RCC 7860 (cell line): ENCODE results near the gene PSKH1.
A peak's percentile ranks its signal among the peaks of the same experiment; 100 is the strongest.
"Not testable (repeated sequence)": the region's sequence is repeated elsewhere in the genome, so short reads cannot be mapped to it uniquely, and the experiment has no call there.

Experiments
- DNase-seq: peaks from one replicate; pipeline ENCODE4 v3.0.0-alpha.2; 2015; ENCODE audit warnings: low spot score
- FAIRE-seq: peaks from 2 replicates; lab custom pipeline; 2012; peaks lifted over from hg19 to GRCh38; lab: Jason Lieb, UNC

Gene PSKH1

DNA sequence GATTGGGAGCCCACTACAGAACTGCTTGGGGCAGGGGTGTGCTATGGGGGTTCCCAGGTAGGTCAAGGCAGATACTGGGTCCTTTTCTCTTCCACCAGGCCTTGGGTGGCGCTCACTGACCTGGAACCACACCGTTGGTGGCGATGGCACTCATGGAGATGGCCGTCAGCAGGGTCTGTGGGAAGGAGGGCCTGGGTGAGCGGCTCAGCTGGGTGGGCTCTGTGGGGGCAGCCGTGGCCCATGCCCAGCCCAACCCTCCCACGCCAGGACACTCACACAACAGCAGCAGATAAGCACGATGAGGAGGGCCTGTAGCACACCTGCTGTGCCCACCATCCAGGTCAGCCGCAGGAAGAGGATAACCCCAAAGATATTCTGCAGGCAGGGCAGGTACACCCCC lies 64.6 kb downstream of the PSKH1 start:
- DNase-seq, result no peak
- no peak for FAIRE-seq

DNA sequence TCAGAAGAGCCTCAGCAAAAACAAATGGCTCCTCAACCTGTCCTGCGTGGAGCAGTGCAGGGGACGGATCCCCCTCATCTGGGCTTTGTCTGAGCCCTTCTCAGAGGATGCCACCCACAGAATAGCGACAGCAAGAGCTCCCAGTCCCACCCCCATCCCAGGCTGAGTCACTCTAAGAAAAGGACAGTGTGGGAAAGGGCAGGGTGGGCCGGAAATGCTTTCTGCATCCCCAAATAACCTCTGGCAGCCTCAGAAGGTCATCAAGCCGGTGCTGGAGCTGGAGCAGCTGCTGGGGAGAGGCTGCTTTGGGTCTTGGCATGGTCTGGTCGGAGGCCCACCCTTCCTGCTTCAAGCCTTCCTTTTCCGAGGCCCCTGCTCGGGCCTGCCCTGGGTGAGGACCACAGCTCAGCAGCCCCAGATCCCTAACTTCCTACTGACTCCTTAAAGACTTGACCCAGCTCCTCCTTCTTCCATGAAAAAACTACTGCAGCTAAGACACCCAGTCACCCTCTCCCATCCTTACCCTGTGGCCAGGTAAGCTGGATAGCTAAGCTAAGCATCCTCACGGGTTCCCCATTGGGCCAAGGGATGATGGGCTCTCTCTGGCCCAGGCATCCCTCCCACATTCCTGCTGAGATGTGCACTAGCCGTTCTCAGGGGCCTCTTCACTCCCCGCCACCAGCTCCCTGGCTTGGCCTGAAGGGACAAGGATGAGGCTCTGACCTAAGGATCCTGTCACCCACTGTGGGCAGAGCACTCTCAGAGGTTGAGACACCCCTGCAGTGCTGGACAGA lies 66.7 kb downstream of the PSKH1 start:
- DNase-seq (no peak), FAIRE-seq (no peak)

DNA sequence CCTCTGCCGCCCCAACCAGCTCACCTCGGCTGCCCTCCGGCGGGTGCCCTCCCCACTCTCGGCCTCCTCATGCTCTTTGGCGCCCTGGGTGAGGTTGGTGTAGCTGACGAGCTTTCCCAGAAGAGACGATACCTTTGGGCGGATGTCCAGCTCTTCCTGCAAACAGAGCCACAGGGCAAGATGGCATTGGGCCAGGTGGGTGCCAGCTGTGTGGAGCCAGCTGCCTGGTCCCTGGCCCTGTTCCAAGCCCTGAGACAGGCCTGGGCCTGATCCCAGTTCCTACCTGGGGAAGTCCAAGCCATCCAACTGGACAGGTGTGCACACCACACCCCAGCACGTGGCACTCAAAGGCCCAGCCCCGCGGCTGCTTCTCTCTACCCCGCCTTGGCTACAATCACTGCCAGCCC lies 68.5 kb downstream of the PSKH1 start:
- DNase-seq, result no peak
- no peak for FAIRE-seq

DNA sequence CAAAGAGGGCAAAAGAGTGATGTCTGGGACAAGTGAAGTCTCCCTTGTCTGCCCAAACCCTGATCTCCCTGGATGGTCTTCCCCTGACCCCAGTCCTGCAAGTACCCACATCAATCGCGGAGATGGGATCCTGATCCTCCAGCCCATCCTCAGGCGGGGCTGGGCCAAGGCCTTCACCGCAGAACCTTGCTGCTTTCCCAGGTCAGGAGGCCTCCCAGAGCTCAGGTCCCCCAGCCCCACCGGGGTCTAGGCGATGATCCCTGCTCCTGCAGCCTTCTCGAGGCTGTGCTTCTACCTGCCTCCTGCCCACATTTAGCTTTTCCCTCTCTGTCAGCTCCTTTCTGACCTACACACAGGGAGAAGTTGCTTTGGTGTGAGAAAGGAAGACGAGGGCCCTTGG lies 69.1 kb downstream of the PSKH1 start:
- no peak for FAIRE-seq
- DNase-seq, result no peak

DNA sequence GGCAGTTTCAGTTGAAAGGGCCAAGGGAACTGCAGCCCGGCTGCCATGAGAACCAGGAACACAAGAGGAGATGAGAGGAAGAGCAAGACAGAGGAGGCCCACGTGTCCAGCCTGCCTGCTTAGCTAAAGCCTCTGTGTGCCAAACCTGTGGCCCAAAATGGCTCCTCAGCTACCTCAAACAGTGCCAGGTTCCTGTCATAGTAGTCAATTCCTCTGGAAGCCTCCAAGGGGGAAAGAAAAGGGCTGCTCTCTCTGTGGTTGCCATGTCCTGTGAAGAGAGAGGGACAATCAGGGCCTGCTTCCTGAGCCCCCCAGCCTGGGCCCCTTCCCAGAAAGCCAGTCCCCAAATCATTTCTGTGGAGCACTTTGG lies 70.2 kb downstream of the PSKH1 start:
- FAIRE-seq (no peak), DNase-seq (no peak)

DNA sequence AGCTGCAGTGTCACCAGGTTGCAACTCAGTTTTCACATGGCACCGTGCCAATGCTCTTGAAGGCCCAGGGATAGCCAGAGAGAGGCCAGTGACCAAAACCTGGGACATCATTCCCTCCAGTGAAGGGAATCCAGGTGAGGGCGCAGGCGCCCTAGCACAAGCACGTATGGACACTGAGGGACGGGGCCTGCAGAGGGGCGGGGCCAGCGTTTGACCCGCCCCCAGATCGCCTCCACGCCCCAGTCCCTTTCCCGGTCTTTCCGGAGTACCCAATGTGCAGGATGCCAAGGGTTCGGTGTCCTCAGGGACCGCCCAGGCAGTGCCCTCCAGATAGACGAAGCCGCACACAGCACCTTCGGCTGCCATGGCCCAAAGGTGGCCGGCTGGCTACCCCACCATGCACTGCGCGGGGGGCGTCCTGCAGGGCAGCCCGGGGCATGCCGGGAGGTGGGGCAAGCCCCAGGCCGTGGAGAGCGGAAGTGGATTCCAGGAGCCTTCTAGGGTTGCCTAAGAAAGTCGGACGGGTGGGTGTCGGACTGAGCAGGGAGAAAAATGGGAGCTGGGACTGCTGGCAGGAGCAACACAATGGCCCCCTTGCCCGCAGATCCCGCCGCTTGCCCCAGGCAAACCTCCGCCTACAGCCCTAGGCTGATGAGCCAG lies 70.7 kb downstream of the PSKH1 start:
- DNase-seq (no peak), FAIRE-seq (no peak)

DNA sequence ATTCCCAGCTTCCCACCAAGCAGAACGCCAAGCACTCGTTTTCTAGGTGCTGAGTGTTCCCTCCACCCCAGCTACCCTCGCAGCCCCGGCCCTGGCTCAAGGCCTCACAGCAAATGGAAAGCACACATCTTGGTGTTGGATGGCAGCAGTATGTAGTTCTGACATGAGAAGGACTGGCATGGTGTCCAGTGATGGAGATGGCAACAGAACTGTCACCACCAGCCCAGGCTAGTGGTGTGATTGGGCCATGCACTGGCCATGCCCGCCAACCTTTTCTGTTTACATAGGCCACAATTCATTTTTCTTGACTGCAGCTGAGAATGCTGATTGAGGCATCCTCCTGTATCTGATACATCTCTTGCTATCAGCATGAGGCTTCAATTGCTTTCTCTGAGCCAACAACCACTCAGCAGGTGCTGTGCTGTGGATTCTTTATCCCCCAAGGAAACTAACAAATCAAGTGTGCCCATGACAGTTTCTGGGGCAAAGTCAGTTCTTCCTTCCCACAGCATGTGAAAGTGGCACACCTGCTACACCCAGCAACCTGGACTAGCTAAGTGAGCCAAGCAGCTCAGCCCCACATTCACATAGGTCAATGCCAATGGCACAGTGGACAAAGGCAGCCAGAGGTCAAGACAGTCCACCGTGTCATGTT lies 71.5 kb downstream of the PSKH1 start:
- FAIRE-seq (no peak), DNase-seq (no peak)

DNA sequence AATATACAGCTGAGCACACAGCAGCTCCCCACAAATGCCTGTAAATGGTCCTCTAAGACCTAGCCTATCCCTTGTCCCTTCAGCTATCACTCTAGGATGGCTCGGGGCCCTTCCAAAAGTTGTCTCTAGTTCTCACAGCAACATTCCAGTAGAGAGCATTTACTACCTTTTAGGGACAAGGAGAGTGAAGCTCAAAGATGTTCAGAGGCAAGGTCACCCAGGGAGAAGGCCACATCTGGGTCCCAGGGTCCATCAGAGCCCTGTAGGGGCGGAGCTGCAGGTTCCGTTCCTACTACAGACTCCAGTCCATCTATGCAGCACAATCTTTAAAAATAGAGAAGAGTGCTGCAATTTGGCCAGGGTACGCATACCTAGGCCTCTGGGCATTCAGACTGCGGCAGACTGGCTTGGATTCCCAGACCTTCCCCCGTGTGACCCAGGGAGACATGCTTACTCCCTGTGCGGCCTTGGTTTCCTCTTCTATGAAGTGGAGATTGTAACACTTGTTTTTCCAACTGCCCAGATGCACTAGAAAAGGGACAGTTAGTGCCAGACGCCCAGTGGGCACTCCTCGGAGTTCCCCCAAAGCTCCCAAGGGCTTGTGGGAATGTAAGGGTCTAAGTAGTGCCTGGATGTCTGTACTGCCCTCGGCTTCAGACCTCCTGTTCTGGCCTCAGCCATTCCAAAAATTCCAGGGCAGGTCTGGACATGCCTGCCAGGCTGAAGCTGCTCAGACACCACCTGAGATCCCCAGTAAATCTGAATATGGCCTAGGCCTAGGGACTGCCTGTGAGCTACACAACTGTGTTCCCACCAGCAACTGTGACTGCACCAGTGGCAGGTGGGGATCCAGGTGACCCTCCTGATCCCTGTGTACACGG lies 72.9 kb downstream of the PSKH1 start:
- no peak for DNase-seq
- no peak for FAIRE-seq

DNA sequence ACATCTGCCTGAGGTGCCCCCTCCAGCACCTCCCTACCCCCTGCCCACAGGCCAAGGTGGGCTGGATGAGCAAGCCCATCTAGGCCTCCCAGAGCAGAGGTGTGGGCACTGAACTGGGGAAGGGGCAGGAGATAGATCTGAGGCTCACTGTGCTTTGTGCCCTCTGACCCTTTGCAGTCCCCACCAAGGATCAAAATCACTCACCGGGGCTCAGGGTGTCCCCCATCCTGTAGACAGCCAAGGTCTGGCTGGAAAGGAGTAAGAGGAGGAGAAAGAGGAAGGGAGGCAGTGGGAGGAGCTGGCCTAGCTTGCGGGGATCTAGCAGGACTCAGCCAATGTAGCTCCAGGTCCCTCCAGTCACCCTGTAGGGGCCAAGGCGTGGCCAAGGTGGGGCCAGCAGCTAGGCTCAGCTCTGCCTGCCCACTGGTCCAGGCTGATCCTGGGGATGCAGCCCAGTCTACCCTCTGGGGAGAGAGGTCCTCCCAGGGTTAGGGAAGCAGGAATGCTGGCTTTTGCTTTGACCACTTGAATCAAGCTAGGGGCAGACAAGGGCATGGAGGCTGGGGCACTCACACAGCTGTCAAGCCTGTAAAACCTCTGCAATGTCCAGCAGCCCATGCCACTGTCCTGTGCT lies 73.6 kb downstream of the PSKH1 start:
- FAIRE-seq (no peak), DNase-seq (no peak)

DNA sequence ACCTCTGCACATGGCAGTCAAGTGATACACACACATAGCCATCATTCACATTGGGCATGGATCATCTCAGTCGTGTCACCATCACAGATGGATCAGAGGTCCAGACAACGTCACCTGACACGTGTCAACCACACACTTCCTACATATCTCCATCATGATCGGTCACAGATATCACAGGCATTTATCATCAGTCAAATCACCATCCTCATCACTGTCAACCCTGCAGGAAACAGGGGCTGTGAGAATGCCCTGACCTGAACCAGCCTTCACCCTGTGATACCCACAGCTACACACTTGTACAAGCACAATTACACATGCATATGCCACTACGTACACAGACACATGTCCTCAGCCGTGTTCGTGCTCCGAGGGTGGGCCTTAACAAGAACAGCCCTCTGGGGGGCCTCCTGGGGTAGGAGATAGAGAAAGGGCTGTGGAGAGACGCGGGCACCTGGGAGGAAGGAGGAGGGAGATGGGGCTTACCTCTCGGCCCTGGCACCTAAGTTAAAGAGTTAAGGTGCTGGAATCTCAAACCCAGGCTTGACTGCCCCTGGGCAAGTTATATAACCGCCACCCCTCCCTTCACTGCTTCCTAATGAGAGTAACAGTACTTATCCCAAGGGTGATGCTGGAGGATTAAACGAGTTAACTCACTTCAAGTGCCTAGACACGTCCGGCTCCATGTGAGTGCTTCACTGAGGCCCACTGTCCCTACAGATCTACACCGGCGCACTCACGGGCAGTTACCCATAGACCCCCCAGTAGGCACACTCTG lies 74.3 kb downstream of the PSKH1 start:
- FAIRE-seq, result no peak

DNA sequence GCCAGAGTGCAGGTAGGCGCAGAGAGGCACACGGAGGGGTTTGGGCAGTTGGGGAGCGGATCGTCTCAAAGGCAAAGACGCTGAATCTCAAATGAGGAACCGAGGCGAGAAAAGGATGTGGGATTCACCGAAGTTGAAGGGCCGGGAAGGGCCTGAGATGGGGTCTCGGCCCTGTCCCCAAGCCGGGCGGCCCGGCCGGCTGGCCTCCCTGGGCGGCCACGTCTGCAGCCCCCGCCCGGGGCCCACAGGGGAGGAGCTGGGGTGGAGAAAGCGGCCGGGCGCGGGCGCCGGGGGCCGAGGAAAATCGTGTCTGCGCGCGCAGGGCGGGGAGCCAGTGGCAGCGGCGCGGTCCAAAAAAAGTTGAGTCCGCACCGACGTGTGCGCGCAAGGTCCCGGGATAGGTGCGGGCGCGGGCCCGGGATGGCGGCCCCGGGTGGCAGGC lies 74.9 kb downstream of the PSKH1 start:
- DNase-seq (no peak), FAIRE-seq (no peak)

More for the DNA sequence above, 74.3 kb downstream of the PSKH1 start:
- DNase-seq, result peak; percentile 25

DNA sequence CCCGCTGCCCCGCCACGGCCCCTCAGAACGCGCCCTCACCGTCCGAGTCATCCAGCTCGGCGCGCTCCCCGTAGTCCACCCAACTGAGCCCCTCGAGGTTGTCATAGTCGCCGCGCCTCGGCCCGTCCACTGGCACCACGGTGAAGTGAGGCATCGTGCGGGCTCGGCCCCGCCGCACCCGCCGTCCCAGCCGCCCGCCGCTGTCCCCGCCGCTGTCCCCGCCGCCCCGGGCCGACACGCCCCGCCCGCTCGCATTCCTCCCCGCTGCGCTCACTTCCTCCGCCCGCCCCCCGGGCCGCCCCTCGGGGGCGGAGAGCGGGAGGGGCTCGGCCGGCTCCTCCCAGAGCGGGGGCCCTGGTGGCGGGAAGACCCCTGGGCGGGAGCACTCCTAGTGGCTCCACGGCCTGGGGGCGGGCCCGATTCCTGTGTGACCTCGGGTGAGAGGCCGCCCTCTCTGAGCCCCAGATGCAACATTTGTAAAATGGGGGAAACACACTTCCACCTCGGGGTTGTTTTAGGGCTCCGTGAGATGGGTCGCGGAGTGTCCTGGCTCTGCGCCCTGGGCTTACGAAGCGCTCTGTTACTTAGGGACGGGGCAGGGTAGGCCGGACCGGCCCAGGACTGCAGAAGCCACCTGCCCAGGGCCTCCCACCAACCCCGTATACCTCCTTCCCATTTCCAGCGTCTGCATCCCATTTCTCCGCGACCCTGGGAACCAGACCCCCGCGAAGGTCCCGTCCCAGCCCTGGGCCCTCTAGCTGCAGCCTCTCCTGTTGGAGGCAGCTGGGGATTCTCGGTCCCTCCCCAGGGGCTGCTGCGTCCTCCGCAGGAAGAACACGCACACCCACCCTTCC lies 75.6 kb downstream of the PSKH1 start, which contains the start of gene SLC12A4:
SLC12A4 (minus strand) TSS at position 238 of the 854 bp plus-strand sequence; CDS start at position 154, 84 bp downstream.
- FAIRE-seq (no peak), DNase-seq (peak; percentile 46)

DNA sequence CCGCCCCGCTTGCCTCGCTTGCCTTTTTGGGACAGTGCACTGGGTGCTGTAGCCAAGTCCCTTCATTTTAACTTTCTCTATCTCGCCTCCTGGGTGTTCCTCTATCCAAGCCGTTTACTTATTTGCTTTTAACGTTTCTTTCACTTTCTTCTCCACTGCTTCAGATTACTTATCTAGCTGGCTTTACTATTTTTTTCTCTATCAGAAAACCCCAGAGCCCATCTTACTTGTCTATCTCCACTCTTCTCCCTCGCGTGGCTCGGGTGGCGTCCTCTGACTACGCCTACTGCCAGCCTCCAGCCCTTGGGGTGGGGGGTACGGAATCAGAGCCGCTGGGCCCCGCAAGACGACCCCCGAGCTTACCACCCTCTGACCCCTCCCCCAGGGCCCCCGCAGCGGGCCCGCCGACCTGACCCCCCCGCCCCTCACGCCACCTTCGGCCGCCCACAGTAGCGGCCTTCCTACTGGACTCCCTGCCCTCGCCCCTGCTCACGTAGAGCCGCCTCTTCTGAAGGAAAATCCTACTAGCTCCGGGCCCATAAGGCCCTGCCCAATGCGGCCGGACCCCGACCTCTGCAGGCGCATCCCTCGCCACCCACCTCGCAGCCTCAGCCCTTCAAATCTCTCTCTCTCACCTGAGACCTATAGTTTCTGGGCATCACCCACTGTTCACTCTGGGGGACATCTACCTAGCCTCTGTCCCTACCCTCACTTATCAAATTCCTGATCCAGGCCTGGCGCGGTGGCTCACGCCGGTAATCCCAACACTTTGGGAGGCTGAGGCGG lies 76.4 kb downstream of the PSKH1 start:
- no peak for DNase-seq
- no peak for FAIRE-seq

DNA sequence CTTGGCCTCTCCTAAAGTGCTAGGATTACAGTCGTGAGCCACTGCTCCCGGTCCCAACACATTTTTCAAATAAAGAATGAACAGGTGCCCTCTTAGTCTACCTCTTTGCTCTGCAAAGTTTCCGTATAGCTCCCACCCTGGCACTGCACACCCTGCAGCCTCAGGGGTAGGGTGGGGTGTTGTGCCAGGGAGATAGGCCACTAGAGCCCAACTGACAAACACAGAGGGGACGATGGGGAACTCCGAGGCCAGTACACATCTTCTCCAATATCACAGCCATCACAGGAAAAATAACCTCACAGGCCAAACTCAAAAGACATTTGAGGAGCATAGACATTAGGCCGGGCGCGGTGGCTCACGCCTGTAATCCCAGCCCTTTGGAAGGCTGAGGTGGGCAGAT lies 78.1 kb downstream of the PSKH1 start:
- DNase-seq (no peak), FAIRE-seq (no peak)

DNA sequence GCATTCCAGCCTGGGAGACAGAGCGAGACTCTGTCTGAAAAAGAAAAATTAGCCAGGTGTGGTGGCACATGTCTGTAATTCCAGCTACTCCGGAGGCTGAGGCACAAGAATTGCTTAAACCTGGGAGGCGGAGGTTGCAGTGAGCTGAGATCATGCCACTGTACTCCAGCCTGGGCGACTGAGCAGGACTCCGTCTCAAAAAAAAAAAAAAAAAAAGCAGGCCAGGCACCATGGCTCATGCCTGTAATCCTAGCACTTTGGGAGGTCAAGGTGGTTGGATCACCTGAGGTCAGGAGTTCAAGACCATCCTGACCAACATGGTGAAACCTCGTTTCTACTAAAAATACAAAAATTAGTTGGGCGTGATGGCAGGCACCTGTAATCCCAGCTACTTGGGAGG lies 79.2 kb downstream of the PSKH1 start:
- not testable (repeated sequence) for FAIRE-seq, DNase-seq

DNA sequence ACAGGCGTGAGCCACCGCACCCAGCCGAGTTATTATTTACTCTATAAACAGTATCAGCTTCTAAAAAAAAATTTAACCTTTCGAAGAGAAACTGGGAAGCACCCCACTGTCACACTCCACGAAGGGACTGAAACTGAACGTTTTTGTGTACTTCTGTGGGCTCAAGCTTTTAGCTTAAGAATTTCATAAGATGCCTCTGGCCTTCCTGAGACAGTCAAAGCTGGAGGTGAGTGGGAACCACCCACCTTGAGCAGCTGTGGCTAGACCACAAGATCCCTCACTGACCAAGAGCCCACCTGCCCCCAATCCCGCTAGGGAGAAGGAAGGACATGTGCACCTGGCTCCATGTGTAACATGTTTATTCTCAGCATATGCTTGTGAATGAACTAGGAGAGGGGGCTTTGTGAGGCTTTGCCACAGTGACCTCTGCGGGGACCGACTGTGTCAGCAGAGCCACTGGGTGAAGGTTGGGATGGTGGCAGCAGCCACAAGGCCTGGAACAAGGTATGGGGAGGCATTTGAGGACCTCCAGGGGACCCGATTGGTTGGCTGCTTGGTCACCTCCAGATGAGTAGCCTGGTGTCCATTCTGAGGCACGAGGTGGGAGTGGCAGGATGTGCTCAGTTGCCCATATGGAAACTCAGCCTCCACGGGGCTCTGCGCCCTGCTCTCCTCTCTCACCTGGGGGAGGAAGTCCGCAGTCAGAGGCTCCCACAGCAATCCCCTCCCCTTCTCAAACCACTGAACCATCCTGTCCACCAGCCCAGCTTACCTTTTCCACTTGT lies 82.5 kb downstream of the PSKH1 start:
- no peak for FAIRE-seq

DNA sequence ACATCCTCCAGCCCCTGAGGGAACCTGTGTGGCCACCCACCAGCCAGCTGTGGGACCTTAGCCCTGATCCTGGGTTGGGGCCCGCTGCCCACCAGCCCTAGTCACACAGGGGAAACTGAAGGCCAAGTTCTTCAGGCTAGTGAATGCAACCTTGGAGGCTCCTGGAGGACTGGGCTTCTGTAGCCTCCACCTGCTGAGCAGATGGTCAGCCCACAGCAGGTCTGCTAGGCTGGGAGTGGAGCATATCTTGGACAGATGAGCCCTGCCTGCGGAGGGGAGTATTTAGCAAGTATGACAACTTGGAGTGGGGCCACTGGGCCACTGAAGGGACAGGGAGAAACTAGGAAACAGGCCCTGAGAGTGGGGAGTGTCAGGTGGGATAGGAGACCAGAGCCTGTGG lies 83.2 kb downstream of the PSKH1 start:
- no peak for FAIRE-seq

More for the DNA sequence above, 82.5 kb downstream of the PSKH1 start:
- no peak for DNase-seq

More for the DNA sequence above, 83.2 kb downstream of the PSKH1 start:
- DNase-seq, result no peak
